GM23248 (cell line): ENCODE results near the gene IQGAP2. TPM values are rescaled to one million over a fixed set of nuclear protein-coding genes. Genes with fewer than 3 reads are reported as not detected.

Source experiments
- DNase-seq: peaks from one replicate; pipeline ENCODE4 v3.0.0-alpha.2; 2015
- H2AFZ ChIP-seq: fragments of 200-600 bp; sonication (generic); 2 replicates; pipeline ENCODE4 v1.6.1; 2016; ENCODE audit warnings: antibody characterized with exemption
- H3F3A ChIP-seq: fragments of 200-600 bp; sonication (generic); 2 replicates; pipeline ENCODE4 v1.6.1; 2016; ENCODE audit warnings: mild to moderate bottlenecking, antibody characterized with exemption, mixed run types; ENCODE audit not compliant: insufficient read depth
- H3K27ac ChIP-seq: fragments of 200-600 bp; sonication (generic); 2 replicates; pipeline ENCODE4 v1.5.1; 2016; ENCODE audit warnings: mild to moderate bottlenecking
- H3K27me3 ChIP-seq: fragments of 200-600 bp; sonication (generic); replicated peaks from 2 replicates; pipeline ENCODE4 v1.6.1; 2016; ENCODE audit warnings: mild to moderate bottlenecking; ENCODE audit not compliant: insufficient read depth
- H3K36me3 ChIP-seq: fragments of 200-600 bp; sonication (generic); 2 replicates; pipeline ENCODE4 v1.6.1; 2016; ENCODE audit warnings: low read depth, mild to moderate bottlenecking
- H3K4me1 ChIP-seq: fragments of 200-600 bp; sonication (generic); 2 replicates; pipeline ENCODE4 v1.6.1; 2016; ENCODE audit warnings: mild to moderate bottlenecking; ENCODE audit not compliant: insufficient read depth
- H3K4me2 ChIP-seq: fragments of 200-600 bp; sonication (generic); one replicate; pipeline ENCODE4 v1.6.1; 2016; ENCODE audit warnings: mild to moderate bottlenecking; ENCODE audit not compliant: unreplicated experiment
- H3K4me3 ChIP-seq: fragments of 200-600 bp; sonication (generic); 2 replicates; pipeline ENCODE4 v1.5.1; 2016; ENCODE audit warnings: mild to moderate bottlenecking
- H3K79me2 ChIP-seq: fragments of 200-600 bp; sonication (generic); 2 replicates; pipeline ENCODE4 v1.6.1; 2016; ENCODE audit warnings: mild to moderate bottlenecking; ENCODE audit not compliant: insufficient read depth
- H3K9ac ChIP-seq: fragments of 200-600 bp; sonication (generic); 2 replicates; pipeline ENCODE4 v1.6.1; 2016; ENCODE audit warnings: mild to moderate bottlenecking
- H3K9me2 ChIP-seq: fragments of 200-600 bp; sonication (generic); 2 replicates; pipeline ENCODE4 v1.6.1; 2016; ENCODE audit warnings: mixed run types, mild to moderate bottlenecking, moderate library complexity; ENCODE audit not compliant: insufficient read depth
- H3K9me3 ChIP-seq: fragments of 200-600 bp; sonication (generic); one replicate; pipeline ENCODE4 v1.6.1; 2017; ENCODE audit warnings: low read depth
- H4K20me1 ChIP-seq: fragments of 200-600 bp; sonication (generic); 2 replicates; pipeline ENCODE4 v1.6.0; 2016; ENCODE audit not compliant: insufficient read depth
- EZH2 ChIP-seq: fragments of 200-600 bp; sonication (generic); IDR thresholded peaks from 2 replicates; pipeline ENCODE4 v1.6.1; 2018; ENCODE audit warnings: antibody characterized with exemption, mild to moderate bottlenecking; ENCODE audit not compliant: insufficient read depth, poor library complexity, severe bottlenecking
- EZH2phosphoT487 ChIP-seq: fragments of 200-600 bp; sonication (generic); IDR thresholded peaks from 2 replicates; pipeline ENCODE4 v1.6.1; 2018; ENCODE audit warnings: antibody characterized with exemption, moderate library complexity, mild to moderate bottlenecking, low read depth; ENCODE audit not compliant: insufficient read depth
- WGBS, 2 experiments: methylation state at CpG; one replicate each; pipeline ENCODE4 v1.1.6; 2015 to 2017; ENCODE audit warnings: low lambda C conversion rate in 2 of 2, low coverage in 1 of 2; ENCODE audit errors: missing lambda C conversion rate in 2 of 2; 5-methylcytosine and 5-hydroxymethylcytosine counted together
- in situ Hi-C: fragments of 300-500 bp; cut with MboI; formaldehyde crosslinking; loops from 2 replicates; pipeline ENCODE4 v1.15.0; 2020
- polyA plus RNA-seq: library from polyadenylated mRNA; unstranded; fragments of >200 nt; fragmentation: Nextera tagmentation; extraction: Ambion mirVana; gene quantifications from 2 replicates; pipeline ENCODE4 v1.2.1, GENCODE V29; 2016
- total RNA-seq: library from RNA; depleted of rRNA; stranded (reverse); fragments of >200 nt; shearing (Covaris generic); gene quantifications from 2 replicates; pipeline ENCODE4 v1.2.3, GENCODE V29; 2014; rRNA removed

Gene IQGAP2, protein sequence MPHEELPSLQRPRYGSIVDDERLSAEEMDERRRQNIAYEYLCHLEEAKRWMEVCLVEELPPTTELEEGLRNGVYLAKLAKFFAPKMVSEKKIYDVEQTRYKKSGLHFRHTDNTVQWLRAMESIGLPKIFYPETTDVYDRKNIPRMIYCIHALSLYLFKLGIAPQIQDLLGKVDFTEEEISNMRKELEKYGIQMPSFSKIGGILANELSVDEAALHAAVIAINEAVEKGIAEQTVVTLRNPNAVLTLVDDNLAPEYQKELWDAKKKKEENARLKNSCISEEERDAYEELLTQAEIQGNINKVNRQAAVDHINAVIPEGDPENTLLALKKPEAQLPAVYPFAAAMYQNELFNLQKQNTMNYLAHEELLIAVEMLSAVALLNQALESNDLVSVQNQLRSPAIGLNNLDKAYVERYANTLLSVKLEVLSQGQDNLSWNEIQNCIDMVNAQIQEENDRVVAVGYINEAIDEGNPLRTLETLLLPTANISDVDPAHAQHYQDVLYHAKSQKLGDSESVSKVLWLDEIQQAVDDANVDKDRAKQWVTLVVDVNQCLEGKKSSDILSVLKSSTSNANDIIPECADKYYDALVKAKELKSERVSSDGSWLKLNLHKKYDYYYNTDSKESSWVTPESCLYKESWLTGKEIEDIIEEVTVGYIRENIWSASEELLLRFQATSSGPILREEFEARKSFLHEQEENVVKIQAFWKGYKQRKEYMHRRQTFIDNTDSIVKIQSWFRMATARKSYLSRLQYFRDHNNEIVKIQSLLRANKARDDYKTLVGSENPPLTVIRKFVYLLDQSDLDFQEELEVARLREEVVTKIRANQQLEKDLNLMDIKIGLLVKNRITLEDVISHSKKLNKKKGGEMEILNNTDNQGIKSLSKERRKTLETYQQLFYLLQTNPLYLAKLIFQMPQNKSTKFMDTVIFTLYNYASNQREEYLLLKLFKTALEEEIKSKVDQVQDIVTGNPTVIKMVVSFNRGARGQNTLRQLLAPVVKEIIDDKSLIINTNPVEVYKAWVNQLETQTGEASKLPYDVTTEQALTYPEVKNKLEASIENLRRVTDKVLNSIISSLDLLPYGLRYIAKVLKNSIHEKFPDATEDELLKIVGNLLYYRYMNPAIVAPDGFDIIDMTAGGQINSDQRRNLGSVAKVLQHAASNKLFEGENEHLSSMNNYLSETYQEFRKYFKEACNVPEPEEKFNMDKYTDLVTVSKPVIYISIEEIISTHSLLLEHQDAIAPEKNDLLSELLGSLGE (N-terminal part only)
- total RNA-seq (not detected in 2 replicates), polyA plus RNA-seq (0.11 TPM in 1 of 2 replicates, not detected in the other)

DNA sequence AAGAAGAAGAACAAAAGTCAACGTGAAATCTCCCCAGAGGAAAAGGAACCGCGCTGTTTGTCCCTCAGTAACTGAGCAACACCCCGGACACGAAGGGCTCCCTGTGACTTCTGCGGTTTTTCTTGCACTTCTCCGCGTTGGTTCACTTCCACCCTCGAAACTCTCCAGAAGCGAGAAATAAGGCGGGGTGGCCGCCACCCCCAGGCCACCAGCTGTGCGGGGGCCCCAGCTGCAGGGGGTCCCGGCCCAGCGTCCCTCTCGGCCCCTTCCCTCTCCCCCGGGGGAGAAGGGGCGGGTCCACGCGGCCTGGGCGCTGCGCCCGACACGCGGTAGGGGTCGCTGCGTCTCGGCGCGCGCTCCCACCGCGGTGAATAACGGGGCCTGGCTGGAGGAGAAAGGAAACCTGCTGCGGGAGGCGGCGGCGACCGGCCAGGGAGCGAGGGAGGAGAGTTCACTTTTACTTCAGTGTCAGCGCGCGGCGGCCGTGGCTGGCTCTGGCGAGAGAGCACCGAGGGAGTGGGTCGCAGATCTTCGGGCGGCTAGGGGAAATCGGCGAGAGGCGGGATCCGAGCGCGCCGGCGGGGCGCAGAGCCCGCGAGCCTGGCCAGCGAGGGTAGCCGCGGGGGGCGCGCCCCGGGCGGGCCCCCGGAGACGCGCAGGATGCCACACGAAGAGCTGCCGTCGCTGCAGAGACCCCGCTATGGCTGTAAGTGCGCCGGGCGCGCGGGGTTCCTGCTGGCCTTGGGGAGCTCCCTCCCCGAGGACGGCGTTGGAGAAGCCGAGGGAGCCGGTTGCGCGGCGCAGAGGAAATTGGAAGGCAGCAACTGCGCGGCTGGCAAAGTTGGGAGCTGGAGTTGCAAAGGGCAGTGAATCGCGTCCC lies at the start of gene IQGAP2:
IQGAP2 (plus strand) TSS at position 400 of the 880 bp plus-strand sequence; CDS start at position 661, 261 bp downstream.
- H2AFZ ChIP-seq = peak within 1 kb of the TSS; percentile 52
- no peaks in the 10 kb centered on the region for H4K20me1 ChIP-seq
- peak; percentile 35 for DNase-seq
- no peaks in the 10 kb centered on the region for H3K36me3 ChIP-seq
- peak; percentile 9 for TF ChIP-seq EZH2
- no peak for TF ChIP-seq EZH2phosphoT487
- peak within 1 kb of the TSS; percentile 70 for H3K4me2 ChIP-seq
- H3K4me3 ChIP-seq = peak within 1 kb of the TSS; percentile 65
- in situ Hi-C loops = no loop called here
- no peaks in the 10 kb centered on the region for H3F3A ChIP-seq
- H3K27ac ChIP-seq = no peak within 1 kb of the TSS
- H3K4me1 ChIP-seq = 0 out of 2 replicates have a peak, but pooled peaks cover 5% of the 10 kb centered on the region
- H3K27me3 ChIP-seq = peaks cover 61% of the 10 kb centered on the region
- H3K79me2 ChIP-seq = no peaks in the 10 kb centered on the region
- no peaks in the 10 kb centered on the region for H3K9me2 ChIP-seq
- 1 to 3% methylated on average over 57 to 83 of the region's 92 CpGs for WGBS, 2 experiments
- H3K9me3 ChIP-seq = no peaks in the 10 kb centered on the region
- H3K9ac ChIP-seq = no peak within 1 kb of the TSS

DNA sequence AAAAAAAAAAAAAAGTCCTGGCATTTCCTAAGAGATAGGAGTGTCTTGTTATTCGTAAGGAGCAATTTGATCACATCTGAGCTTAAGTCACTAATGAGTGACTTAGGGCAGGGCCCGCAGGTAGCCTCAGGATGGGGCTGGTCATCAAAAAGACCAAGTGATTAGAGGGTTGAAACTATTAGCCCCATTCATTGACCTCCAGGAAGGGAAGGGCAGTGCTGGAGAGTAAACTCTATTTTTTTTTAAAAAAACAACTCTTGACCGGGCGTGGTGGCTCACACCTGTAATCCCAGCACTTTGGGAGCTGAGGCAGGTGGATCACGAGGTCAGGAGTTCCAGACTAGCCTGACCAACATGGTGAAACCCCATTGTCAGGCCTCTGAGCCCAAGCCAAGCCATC lies 46.2 kb upstream of the IQGAP2 start:
- H3K27ac ChIP-seq = no peak overlapping the region
- no peak overlapping the region for H3K4me2 ChIP-seq
- TF ChIP-seq EZH2phosphoT487 = no peak
- no peak for TF ChIP-seq EZH2
- no peak for DNase-seq
- H3K4me1 ChIP-seq = no peaks in the 10 kb centered on the region
- H3K27me3 ChIP-seq = no peaks in the 10 kb centered on the region
- H2AFZ ChIP-seq = no peak overlapping the region
- in situ Hi-C loops = no loop called here
- no peaks in the 10 kb centered on the region for H3K36me3 ChIP-seq
- H3K4me3 ChIP-seq = no peak overlapping the region
- H3K9ac ChIP-seq = no peak overlapping the region
- no peaks in the 10 kb centered on the region for H3F3A ChIP-seq
- WGBS, 2 experiments = 57 to 58% methylated on average over 5 of the region's 5 CpGs
- no peaks in the 10 kb centered on the region for H3K9me3 ChIP-seq
- H3K9me2 ChIP-seq = no peaks in the 10 kb centered on the region
- H3K79me2 ChIP-seq = no peaks in the 10 kb centered on the region
- no peaks in the 10 kb centered on the region for H4K20me1 ChIP-seq

DNA sequence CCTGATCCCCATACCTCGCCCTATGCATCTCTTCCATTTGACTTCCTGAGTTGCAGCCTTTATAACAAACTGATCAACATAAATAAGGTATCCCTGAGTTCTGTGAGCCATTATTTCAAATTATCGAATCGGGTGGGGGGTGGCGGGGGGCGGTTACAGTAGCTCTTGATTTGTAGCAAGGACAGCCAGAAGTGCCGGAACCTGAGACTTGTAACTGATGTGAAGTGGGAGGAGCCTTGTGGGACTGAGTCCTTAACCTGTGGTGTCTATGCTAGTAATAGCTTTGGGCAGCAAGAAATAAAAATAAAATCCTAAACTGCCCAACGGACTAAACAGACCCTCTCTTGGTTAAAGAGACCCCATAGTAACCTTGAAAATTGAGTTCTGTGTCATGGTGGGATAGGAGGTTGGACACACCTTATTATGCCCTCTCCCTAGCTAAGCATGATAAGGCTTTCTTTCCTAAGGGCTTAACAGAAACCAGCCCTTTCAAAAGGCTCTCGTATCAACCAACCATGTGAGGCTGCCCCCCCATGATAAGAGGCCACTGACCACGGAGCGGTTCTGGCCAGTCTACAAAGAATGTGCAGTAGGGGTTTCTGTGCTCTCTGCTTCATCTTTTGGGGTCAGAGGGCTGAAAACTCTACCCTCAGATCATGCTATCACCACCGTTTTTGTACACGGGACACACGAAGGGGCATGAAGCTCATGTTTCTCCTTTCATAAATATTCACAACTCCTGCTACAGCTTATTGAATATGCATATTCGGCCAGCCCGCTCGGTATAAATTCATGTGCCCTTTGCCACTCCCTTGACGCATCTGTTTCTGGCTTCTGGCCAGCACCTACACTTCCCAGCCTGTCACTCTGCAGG lies 39.5 kb upstream of the IQGAP2 start:
- no peaks in the 10 kb centered on the region for H3F3A ChIP-seq
- H3K36me3 ChIP-seq = no peaks in the 10 kb centered on the region
- WGBS, 2 experiments = 27 to 28% methylated on average over 17 of the region's 17 CpGs
- no peaks in the 10 kb centered on the region for H3K4me1 ChIP-seq
- H3K4me3 ChIP-seq = no peak overlapping the region
- H2AFZ ChIP-seq = no peak overlapping the region
- no peak overlapping the region for H3K9ac ChIP-seq
- H3K9me3 ChIP-seq = no peaks in the 10 kb centered on the region
- H3K9me2 ChIP-seq = no peaks in the 10 kb centered on the region
- DNase-seq = no peak
- H4K20me1 ChIP-seq = no peaks in the 10 kb centered on the region
- no peak overlapping the region for H3K27ac ChIP-seq
- in situ Hi-C loops = no loop called here
- TF ChIP-seq EZH2 = no peak
- TF ChIP-seq EZH2phosphoT487 = no peak
- no peaks in the 10 kb centered on the region for H3K27me3 ChIP-seq
- H3K4me2 ChIP-seq = no peak overlapping the region
- H3K79me2 ChIP-seq = no peaks in the 10 kb centered on the region
